Testis (tissue), 3 donors: ENCODE measurements around the gene C4orf51. TPM values are rescaled to one million over a fixed set of nuclear protein-coding genes. Genes with fewer than 3 reads are reported as not detected.

ENCODE experiments used
- DNase-seq: peaks from one replicate; pipeline ENCODE4 v3.0.0-alpha.2; 2019
- H3K27ac ChIP-seq, 2 donors: fragments of 200-600 bp; sonication (generic); one replicate each; pipeline ENCODE4 v1.5.1; 2019
- H3K27me3 ChIP-seq: fragments of 200-600 bp; sonication (generic); one replicate; pipeline ENCODE4 v1.5.1; 2019
- H3K36me3 ChIP-seq: fragments of 200-600 bp; sonication (generic); one replicate; pipeline ENCODE4 v1.5.1; 2017; ENCODE audit warnings: low read depth; ENCODE audit errors: missing control alignments
- H3K4me1 ChIP-seq: fragments of 200-600 bp; sonication (generic); one replicate; pipeline ENCODE4 v1.5.1; 2019
- H3K4me3 ChIP-seq, 2 donors: fragments of 200-600 bp; sonication (generic); one replicate each; pipeline ENCODE4 v1.5.1; 2017 to 2019
- H3K9me3 ChIP-seq: fragments of 200-600 bp; sonication (generic); one replicate; pipeline ENCODE4 v1.5.1; 2017
- POLR2A ChIP-seq: fragments of 450-650 bp; IDR thresholded peaks from one replicate; pipeline ENCODE4 v1.6.1; 2017; ENCODE audit warnings: antibody characterized with exemption, mild to moderate bottlenecking, moderate library complexity
- WGBS, 2 donors: methylation state at CpG; one replicate each; pipeline ENCODE4 v1.1.5; 2018; 5-methylcytosine and 5-hydroxymethylcytosine counted together
- intact Hi-C: fragments of 100-400 bp; cut with DNase I; formaldehyde crosslinking; loops from one replicate; pipeline ENCODE4 v1.15.1; 2023; ENCODE audit warnings: low total_unique reads
- polyA plus RNA-seq: library from polyadenylated mRNA; stranded (reverse); fragments of 350-450 nt; fragmentation: Illumina TruSeq; extraction: RNeasy Lipid Tissue Mini Kit (QIAGEN cat#74804); gene quantifications from one replicate; pipeline ENCODE4 v1.2.3, GENCODE V29; 2014; ENCODE audit warnings: low read depth, low replicate concordance; ENCODE audit not compliant: insufficient read depth
- total RNA-seq, 2 donors: library from RNA; depleted of rRNA; stranded (reverse); fragments of >200 nt; gene quantifications; one replicate each; pipeline ENCODE4 v1.2.3, GENCODE V29; 2016
- TF ChIP-seq, protein P1 (sequence below), 3 experiments: fragments of 450-650 bp in 2 of 3; fragments of 200-600 bp in 1 of 3; sonication (generic) in 1 of 3; IDR thresholded peaks; one replicate each; pipeline ENCODE4 v1.5.1; 2016 to 2019; ENCODE audit warnings: antibody characterized with exemption in 3 of 3, mild to moderate bottlenecking in 2 of 3, moderate library complexity in 1 of 3

Gene C4orf51
- total and polyA plus RNA-seq, 3 donors from 2014 or later = 0.87 to 10.6 (median 1.3) TPM

DNA sequence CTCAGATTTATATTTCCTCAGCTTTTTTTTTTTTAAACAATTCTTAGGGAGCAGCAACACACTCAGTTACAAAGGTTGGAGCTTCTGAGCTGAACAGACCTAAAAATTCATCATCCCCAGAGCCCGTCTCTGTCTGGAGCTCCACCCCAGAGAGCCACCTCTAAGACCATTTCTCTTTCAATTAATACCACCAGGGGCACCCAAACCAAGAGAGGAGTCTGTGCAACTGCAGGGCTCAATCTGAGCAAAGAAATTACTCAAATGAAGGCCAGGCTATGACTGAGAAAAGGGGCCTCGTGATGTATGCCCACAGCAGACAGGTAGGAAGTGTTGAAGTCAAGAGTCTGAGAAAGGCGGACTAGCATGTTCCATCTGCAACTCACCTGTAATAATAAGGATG, 95.5 kb downstream of the C4orf51 start:
- no peaks in the 10 kb centered on the region for H3K27me3 ChIP-seq
- no peaks in the 10 kb centered on the region for H3K4me1 ChIP-seq
- DNase-seq = no peak
- 93 to 96% methylated on average over 3 of the region's 3 CpGs for WGBS, 2 donors
- no peak overlapping the region for H3K27ac ChIP-seq
- H3K4me3 ChIP-seq = no peak overlapping the region
- intact Hi-C loops = no loop called here
- no peaks in the 10 kb centered on the region for H3K36me3 ChIP-seq
- no peaks in the 10 kb centered on the region for H3K9me3 ChIP-seq
- TF ChIP-seq POLR2A = no peak
- TF ChIP-seq, protein P1, sequence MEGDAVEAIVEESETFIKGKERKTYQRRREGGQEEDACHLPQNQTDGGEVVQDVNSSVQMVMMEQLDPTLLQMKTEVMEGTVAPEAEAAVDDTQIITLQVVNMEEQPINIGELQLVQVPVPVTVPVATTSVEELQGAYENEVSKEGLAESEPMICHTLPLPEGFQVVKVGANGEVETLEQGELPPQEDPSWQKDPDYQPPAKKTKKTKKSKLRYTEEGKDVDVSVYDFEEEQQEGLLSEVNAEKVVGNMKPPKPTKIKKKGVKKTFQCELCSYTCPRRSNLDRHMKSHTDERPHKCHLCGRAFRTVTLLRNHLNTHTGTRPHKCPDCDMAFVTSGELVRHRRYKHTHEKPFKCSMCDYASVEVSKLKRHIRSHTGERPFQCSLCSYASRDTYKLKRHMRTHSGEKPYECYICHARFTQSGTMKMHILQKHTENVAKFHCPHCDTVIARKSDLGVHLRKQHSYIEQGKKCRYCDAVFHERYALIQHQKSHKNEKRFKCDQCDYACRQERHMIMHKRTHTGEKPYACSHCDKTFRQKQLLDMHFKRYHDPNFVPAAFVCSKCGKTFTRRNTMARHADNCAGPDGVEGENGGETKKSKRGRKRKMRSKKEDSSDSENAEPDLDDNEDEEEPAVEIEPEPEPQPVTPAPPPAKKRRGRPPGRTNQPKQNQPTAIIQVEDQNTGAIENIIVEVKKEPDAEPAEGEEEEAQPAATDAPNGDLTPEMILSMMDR (IDR thresholded peaks at IDR 0.05) = no peak

- Histone ChIP-seq H3K36me3 (no peaks in the 10 kb centered on the region), H3K4me1 (no peaks in the 10 kb centered on the region), H3K9me3 (no peaks in the 10 kb centered on the region), H3K4me3 (no peak overlapping the region), H3K27me3 (no peaks in the 10 kb centered on the region), H3K27ac (no peak overlapping the region)
- intact Hi-C loops = no loop called here
- TF ChIP-seq POLR2A = no peak
- WGBS, 2 donors = 79 to 84% methylated on average over 4 of the region's 4 CpGs
- no peak for DNase-seq
These were observed 96.3 kb downstream of the C4orf51 start for GRCh38 chr4:145776208-145776607.

GRCh38 chr4:145779319-145779801, 99.4 kb downstream of the C4orf51 start:
- H3K4me3 ChIP-seq = no peak overlapping the region
- H3K9me3 ChIP-seq = no peaks in the 10 kb centered on the region
- DNase-seq = no peak
- H3K27ac ChIP-seq = no peak overlapping the region
- 91 to 95% methylated on average over 8 of the region's 8 CpGs for WGBS, 2 donors
- H3K4me1 ChIP-seq = no peaks in the 10 kb centered on the region
- no peak for TF ChIP-seq POLR2A
- TF ChIP-seq, protein P1 (IDR thresholded peaks at IDR 0.05) = no peak
- intact Hi-C loops = no loop called here
- H3K36me3 ChIP-seq = no peaks in the 10 kb centered on the region
- H3K27me3 ChIP-seq = no peaks in the 10 kb centered on the region

GRCh38 chr4:145781351-145781750, 101.4 kb downstream of the C4orf51 start:
- Histone ChIP-seq H3K4me1 (no peaks in the 10 kb centered on the region), H3K4me3 (no peak overlapping the region), H3K27me3 (no peaks in the 10 kb centered on the region), H3K36me3 (no peaks in the 10 kb centered on the region), H3K27ac (no peak overlapping the region), H3K9me3 (no peaks in the 10 kb centered on the region)
- TF ChIP-seq POLR2A = no peak
- TF ChIP-seq, protein P1 (IDR thresholded peaks at IDR 0.05) = no peak
- DNase-seq = no peak
- WGBS, 2 donors = 73% methylated on average over 2 of the region's 2 CpGs
- intact Hi-C loops = no loop called here

Other genes with a start within 250 kb of the C4orf51 start
- gene SMAD1, start 198.3 kb upstream of the C4orf51 start, total RNA-seq = 10 to 100 TPM; 29.6 to 37.6 TPM
- gene SMAD1, start 198.3 kb upstream of the C4orf51 start, polyA plus RNA-seq = 30.1 TPM
- 1 to 10 TPM; 7.9 to 9.8 TPM for gene MMAA, start 60.8 kb upstream of the C4orf51 start, total RNA-seq
- 16.1 TPM for gene MMAA, start 60.8 kb upstream of the C4orf51 start, polyA plus RNA-seq